ENCODE measurements around the gene CLTB.

The CLTB gene

DNA sequence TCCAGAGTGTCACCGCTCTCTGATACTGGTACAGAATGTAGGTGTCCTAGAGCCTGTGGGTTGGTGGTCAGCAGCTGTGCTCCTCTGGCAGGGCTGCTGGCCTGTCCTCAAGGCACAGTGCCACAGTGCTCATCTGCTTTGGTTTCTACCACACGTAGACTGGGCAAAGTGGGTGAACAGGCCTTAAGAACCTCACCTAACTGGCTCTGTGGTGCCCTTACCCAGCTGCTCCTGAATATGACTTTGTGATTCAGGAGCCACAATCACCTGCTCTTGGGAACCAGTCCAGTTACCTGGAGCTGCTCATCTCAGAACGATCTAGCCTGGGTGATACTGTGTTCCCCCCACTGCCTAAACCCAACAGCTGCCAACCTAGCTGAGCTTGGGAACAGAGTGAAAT is 34.4 kb downstream of the CLTB start:
- TF ChIP-seq, protein P1, sequence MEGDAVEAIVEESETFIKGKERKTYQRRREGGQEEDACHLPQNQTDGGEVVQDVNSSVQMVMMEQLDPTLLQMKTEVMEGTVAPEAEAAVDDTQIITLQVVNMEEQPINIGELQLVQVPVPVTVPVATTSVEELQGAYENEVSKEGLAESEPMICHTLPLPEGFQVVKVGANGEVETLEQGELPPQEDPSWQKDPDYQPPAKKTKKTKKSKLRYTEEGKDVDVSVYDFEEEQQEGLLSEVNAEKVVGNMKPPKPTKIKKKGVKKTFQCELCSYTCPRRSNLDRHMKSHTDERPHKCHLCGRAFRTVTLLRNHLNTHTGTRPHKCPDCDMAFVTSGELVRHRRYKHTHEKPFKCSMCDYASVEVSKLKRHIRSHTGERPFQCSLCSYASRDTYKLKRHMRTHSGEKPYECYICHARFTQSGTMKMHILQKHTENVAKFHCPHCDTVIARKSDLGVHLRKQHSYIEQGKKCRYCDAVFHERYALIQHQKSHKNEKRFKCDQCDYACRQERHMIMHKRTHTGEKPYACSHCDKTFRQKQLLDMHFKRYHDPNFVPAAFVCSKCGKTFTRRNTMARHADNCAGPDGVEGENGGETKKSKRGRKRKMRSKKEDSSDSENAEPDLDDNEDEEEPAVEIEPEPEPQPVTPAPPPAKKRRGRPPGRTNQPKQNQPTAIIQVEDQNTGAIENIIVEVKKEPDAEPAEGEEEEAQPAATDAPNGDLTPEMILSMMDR (IDR thresholded peaks at IDR 0.05; ENCODE audit: low read depth, low read length, missing control alignments) = no peak
- no peak overlapping the region for H3K4me3 ChIP-seq (ENCODE audit: low read depth, low read length)

DNA sequence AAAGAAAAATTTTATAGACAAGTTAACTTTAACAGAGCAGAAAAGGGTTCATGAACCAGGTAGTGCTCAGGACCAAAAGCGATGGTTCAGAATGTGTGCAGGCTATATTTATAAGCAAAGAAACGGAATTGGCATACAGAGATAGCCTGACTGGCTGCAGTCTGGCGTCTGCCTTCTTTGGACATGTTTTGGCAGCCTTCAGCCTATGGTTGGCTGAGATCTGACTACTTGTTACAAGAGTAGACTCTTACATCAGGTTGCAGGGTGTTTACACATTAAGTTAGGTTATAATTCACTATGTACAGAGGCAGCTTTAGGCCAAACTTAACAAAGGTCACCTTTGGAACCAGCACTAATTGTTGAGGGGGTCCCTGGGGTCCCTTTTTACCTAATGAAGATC is 34.9 kb downstream of the CLTB start:
- no peak overlapping the region for H3K4me3 ChIP-seq (ENCODE audit: low read depth, low read length)
- no peak for DNase-seq (ENCODE audit: low read depth)
- TF ChIP-seq, protein P1 (IDR thresholded peaks at IDR 0.05; ENCODE audit: low read depth, low read length, missing control alignments) = no peak

More for the DNA sequence above, 34.4 kb downstream of the CLTB start:
- DNase-seq (ENCODE audit: low read depth) = no peak

- no peak overlapping the region for H3K4me3 ChIP-seq (ENCODE audit: low read depth, low read length)
- TF ChIP-seq, protein P1 (IDR thresholded peaks at IDR 0.05; ENCODE audit: low read depth, low read length, missing control alignments) = no peak
- no peak for DNase-seq (ENCODE audit: low read depth)
Measured at GRCh38 chr5:176379881-176380280, 36.5 kb downstream of the CLTB start.

DNA sequence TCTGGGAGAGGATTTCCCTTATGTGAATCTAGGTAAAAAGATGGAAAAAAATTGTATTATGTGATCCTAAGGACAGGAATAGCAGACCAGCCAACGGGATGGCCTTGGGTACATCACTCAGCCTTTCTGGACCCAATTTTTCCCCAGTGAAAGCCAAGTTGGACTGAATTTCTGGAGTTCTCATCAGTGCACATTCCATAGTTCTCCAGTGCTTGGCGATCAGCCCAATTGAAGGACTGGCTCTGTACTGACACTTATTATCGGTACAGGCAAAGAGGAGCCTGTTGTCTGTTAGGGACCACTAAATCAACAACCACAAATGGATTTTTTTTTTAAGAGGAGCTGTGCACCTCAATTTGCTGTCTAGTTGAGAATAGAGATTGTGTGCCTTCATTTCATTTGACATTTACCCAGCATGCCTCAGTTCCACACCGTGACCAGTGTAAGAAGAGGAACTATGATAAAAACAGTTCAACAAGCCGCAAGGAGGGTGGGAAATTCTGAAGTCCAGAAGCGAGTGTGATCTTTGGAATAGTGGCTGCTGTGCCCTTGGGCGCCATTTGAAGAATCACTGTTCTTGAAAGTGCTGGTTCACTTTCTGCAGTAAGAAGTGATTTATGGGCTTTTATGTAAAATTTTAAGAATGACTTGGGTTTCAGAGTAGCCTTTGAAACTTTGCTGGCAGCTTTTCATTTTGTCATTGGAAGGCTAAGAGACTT is 43.1 kb downstream of the CLTB start:
- no peak overlapping the region for H3K4me3 ChIP-seq (ENCODE audit: low read depth, low read length)
- no peak for DNase-seq (ENCODE audit: low read depth)
- TF ChIP-seq, protein P1 (IDR thresholded peaks at IDR 0.05; ENCODE audit: low read depth, low read length, missing control alignments) = no peak

DNA sequence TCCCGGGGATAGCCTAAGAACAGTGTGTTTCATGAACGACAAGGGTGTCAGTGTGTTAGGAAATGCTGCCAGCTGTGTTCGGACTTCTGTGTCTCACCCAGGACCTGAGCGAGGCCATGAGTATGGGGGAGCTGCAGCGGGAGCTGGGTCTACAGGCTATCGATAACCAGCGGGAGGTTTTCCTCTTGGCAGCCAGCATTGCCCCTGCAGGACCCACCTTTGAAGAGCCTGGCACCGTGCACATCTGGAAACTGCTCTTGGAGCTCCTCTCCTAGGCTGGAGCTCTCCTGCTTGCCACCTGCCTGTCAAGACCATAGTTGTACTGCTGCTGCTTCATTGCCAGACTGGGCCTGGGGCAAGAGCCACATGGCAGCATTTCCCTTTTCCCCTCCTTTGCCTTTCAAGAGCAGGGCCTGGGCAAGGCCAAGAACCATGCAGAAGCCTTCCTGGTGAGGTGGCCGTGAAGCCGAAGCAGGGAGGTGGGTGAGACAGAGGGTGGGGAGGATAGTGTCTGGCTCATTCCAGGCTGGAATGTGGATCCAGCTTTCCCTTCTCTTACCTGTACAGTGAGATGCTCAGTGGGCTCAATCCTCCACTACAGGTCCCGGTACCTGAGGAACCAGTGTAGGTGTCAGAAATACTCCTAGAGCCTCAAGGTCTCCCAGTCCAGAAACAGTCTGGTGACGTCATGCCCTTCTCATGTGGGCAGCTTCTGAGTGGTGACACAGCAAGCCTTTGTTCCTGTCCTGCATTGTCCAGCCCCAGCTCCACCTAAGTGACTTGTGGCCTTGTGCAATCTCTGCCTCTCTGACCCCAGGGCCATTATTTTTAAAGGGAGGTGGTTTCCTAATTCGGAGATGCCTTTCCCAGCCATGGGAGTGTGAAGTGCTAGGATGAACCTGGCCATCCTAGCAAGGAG is 44.5 kb downstream of the CLTB start:
- H3K4me3 ChIP-seq (ENCODE audit: low read depth, low read length) = no peak overlapping the region
- DNase-seq (ENCODE audit: low read depth) = no peak
- TF ChIP-seq, protein P1 (IDR thresholded peaks at IDR 0.05; ENCODE audit: low read depth, low read length, missing control alignments) = no peak

- no peak for DNase-seq (ENCODE audit: low read depth)
- TF ChIP-seq, protein P1 (IDR thresholded peaks at IDR 0.05; ENCODE audit: low read depth, low read length, missing control alignments) = no peak
- H3K4me3 ChIP-seq (ENCODE audit: low read depth, low read length) = no peak overlapping the region
Measured at GRCh38 chr5:176369934-176370711, 46.2 kb downstream of the CLTB start.

Measured in GM12864 (cell line).